ENCODE results near the gene HOXC9. TPM values are rescaled to one million over a fixed set of nuclear protein-coding genes. Genes with fewer than 3 reads are reported as not detected.

HOXC9 gene
- total and polyA plus RNA-seq, 2 of the 8 experiments (the other 6 are each of a cell fraction or from before 2014, with no cell fraction given): not detected

GRCh38 chr12:54022960-54023884 is 23.3 kb downstream of the HOXC9 start:
- Histone ChIP-seq H3K4me3 (ENCODE audit: extremely low read depth in 1 of 4, insufficient read depth in 2 of 4, low read depth in 3 of 4, low read length in 4 of 4) (no peak overlapping the region), H2AFZ (ENCODE audit: low read length) (no peak overlapping the region), H3K27ac (ENCODE audit: low read depth, low read length) (no peak overlapping the region), H3K23ac (ENCODE audit: insufficient read length) (no peak overlapping the region), H4K91ac (replicated peaks; ENCODE audit: insufficient read length, low read length) (no peak overlapping the region), H3K79me1 (ENCODE audit: low read depth, low read length) (no peaks in the 10 kb centered on the region), H2BK15ac (ENCODE audit: low read length) (no peak overlapping the region), H3K79me2 (ENCODE audit: control insufficient read depth in 1 of 2, insufficient read depth in 2 of 2, low read length in 2 of 2) (no peaks in the 10 kb centered on the region), H3K18ac (ENCODE audit: extremely low read depth, low read length) (no peak overlapping the region), H2AK5ac (ENCODE audit: low read depth, low read length) (peak overlapping the region; percentile 65; the same call in 1 of the 2 replicates), H3K9ac (replicated peaks in 1 of 4; ENCODE audit: extremely low read depth in 1 of 4, low read depth in 3 of 4, low read length in 3 of 4) (no peak overlapping the region), H3K23me2 (ENCODE audit: low read depth, low read length) (peaks cover 3% of the 10 kb centered on the region; the same call in 1 of the 2 replicates), H3K27me3 (replicated peaks in 1 of 4; ENCODE audit: control insufficient read depth in 3 of 4, extremely low read depth in 1 of 4, insufficient read depth in 3 of 4, low read length in 3 of 4) (peaks cover 96 to 100% (median 100%) of the 10 kb centered on the region in 4 experiments), H3K14ac (ENCODE audit: insufficient read length) (no peak overlapping the region), H3K9me3 (ENCODE audit: insufficient read depth in 2 of 2, low read depth in 1 of 2, low read length in 1 of 2) (no peaks in the 10 kb centered on the region), H3K4me1 (replicated peaks in 1 of 4; ENCODE audit: control insufficient read depth in 3 of 4, insufficient read depth in 4 of 4, low read length in 3 of 4) (peaks cover 0 to 7% (median 3%) of the 10 kb centered on the region in 4 experiments; a peak in 5 of 7 replicates), H4K5ac (ENCODE audit: insufficient read length, low read depth, low read length) (no peak overlapping the region), H3K56ac (replicated peaks; ENCODE audit: insufficient read length, low read depth, low read length) (no peak overlapping the region), H2BK20ac (ENCODE audit: low read length) (no peak overlapping the region), H2BK12ac (ENCODE audit: low read depth, low read length) (no peak overlapping the region), H4K8ac (ENCODE audit: extremely low read depth, insufficient read depth, low read length) (no peak overlapping the region; the same call in none of the 2 replicates), H2BK5ac (ENCODE audit: low read depth, low read length) (no peak overlapping the region), H2BK120ac (replicated peaks; ENCODE audit: low read depth, low read length) (no peak overlapping the region), H3K4me2 (ENCODE audit: insufficient read depth in 1 of 2, low read depth in 2 of 2, low read length in 2 of 2) (no peak overlapping the region), H4K20me1 (replicated peaks in 1 of 2; ENCODE audit: control insufficient read depth in 1 of 2, insufficient read depth in 2 of 2, low read length in 2 of 2) (peaks cover 10 to 31% of the 10 kb centered on the region in 2 experiments), H3K36me3 (ENCODE audit: control insufficient read depth in 2 of 4, insufficient read depth in 4 of 4, low read length in 3 of 4) (no peaks in the 10 kb centered on the region; a peak in 1 of 8 replicates), H3K4ac (replicated peaks; ENCODE audit: insufficient read length, low read depth, low read length) (no peak overlapping the region)
- DNase-seq (ENCODE audit: low read depth in 1 of 2, low spot score in 2 of 2) (no peak), FAIRE-seq (no peak)
- 14% methylated on average over 8 of the region's 8 CpGs; no CpG with 5 or more reads in 1 of the 2 experiments for WGBS, 2 experiments (ENCODE audit: extremely low coverage in 1 of 2, insufficient coverage in 1 of 2, insufficient read length in 1 of 2, insufficient replicate concordance in 2 of 2, low coverage in 1 of 2, low lambda C conversion rate in 2 of 2, missing lambda C conversion rate in 1 of 2)
- ChIA-PET CTCF (ENCODE audit: partially characterized antibody) (interaction anchor here (0.8 to 12.5 kb wide), 23 partner anchors 10 to 355 kb away, joined by 3 to 172 read pairs (median 5); partner anchors contain the start of genes HOXC10, HOXC4, HOXC5 and HOXC8), POLR2A (ENCODE audit: partially characterized antibody) (interaction anchor here (0.8 to 1.4 kb wide), 5 partner anchors 11 to 38 kb away, joined by 3 read pairs; partner anchors contain the start of gene HOXC10)
- no peak for TF ChIP-seq SP4 (IDR thresholded peaks at IDR 0.05; ENCODE audit: low read length)
- TF ChIP-seq TEAD4 (IDR thresholded peaks at IDR 0.05; ENCODE audit: low read depth, low read length): no peak
- TF ChIP-seq SUZ12 (IDR thresholded peaks at IDR 0.05; ENCODE audit: low read length): peak; percentile 48; the same call in 1 of the 2 replicates
- no peak for TF ChIP-seq POU5F1 (IDR thresholded peaks at IDR 0.05; ENCODE audit: low read depth, low read length)
- TF ChIP-seq CHD2 (IDR thresholded peaks at IDR 0.05; ENCODE audit: low read length): no peak
- peak; percentile 86 for TF ChIP-seq EZH2 (IDR thresholded peaks at IDR 0.05; ENCODE audit: low read depth, low read length, severe bottlenecking)
- no peak for TF ChIP-seq ATF2 (IDR thresholded peaks at IDR 0.05; ENCODE audit: low read length)
- TF ChIP-seq, protein P1, sequence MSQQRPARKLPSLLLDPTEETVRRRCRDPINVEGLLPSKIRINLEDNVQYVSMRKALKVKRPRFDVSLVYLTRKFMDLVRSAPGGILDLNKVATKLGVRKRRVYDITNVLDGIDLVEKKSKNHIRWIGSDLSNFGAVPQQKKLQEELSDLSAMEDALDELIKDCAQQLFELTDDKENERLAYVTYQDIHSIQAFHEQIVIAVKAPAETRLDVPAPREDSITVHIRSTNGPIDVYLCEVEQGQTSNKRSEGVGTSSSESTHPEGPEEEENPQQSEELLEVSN (IDR thresholded peaks at IDR 0.05): no peak
